ENCODE measurements around the gene AKIRIN1. TPM values are rescaled to one million over a fixed set of nuclear protein-coding genes. Genes with fewer than 3 reads are reported as not detected.
"Not testable (repeated sequence)": the region's sequence is repeated elsewhere in the genome, so short reads cannot be mapped to it uniquely, and the experiment has no call there.

AKIRIN1 gene
- total and polyA plus RNA-seq, 4 experiments from 2014 or later, result 79.6 to 131 (median 107) TPM

DNA sequence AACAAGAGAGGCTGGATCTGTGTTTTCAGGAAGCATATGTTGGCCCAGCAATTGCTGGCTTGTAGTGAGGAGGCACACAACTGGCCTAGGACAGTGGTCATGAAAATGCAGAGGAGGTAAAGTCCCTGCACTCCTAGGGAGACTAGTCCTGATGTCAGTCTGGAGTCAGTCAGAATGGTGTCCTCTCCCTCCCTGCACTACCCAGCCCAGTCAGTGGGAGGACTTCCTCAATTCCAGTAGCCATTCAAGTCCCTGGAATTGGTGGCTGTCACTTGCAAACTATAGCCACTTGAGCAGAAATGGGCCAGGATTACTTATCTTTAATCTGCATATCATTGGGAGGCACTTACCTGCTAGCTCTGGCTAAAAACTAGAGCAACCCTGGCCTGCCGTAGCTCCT is 53.7 kb downstream of the AKIRIN1 start:
- intact Hi-C loops (cut with micrococcal nuclease), result no loop called here
- no peak for DNase-seq
- no peaks in the 10 kb centered on the region for H3K9me3 Mint-ChIP-seq
- ChIA-PET CTCF (ENCODE audit: partially characterized antibody) (no interaction called here), POLR2A (ENCODE audit: partially characterized antibody) (no interaction called here)
- no peak overlapping the region for H3K4me3 Mint-ChIP-seq
- peaks cover 34% of the 10 kb centered on the region in 2 donors for H3K36me3 Mint-ChIP-seq
- H3K27ac ChIP-seq (ENCODE audit: low read depth, low read length), result no peak overlapping the region
- H3K9me3 ChIP-seq (ENCODE audit: control insufficient read depth in 1 of 2, low read length in 2 of 2), result no peaks in the 10 kb centered on the region
- no peaks in the 10 kb centered on the region for H3K27me3 Mint-ChIP-seq
- H3K27ac Mint-ChIP-seq, result peak overlapping the region in 1 of 7 donors; percentile 37
- no peaks in the 10 kb centered on the region for H3K4me1 ChIP-seq (ENCODE audit: insufficient read depth, low read length)
- H3K4me3 ChIP-seq (ENCODE audit: low read length in 2 of 2), result no peak overlapping the region
- H3K4me1 Mint-ChIP-seq, result peaks cover under 1 to 3% (median 1%) of the 10 kb centered on the region in 4 donors
- H3K36me3 ChIP-seq (ENCODE audit: insufficient read depth, low read length), result no peaks in the 10 kb centered on the region
- H3K27me3 ChIP-seq (ENCODE audit: insufficient read depth, low read length), result no peaks in the 10 kb centered on the region

DNA sequence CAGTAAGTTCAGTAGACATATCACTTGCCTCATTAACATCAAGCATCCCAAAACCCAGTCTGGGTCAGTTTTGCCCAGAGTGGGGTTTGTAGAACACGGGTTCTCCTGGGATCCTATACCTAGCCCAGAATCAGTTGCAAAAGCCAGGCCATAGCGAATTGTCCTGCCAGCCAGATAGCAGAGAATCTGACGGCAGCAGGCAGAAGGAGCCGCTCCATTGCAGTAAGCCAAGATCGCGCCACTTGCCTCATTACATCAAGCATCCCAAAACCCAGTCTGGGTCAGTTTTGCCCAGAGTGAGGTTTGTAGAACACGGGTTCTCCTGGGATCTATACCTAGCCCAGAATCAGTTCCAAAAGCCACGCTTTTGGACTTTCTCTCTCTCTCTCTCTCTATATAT is 54.2 kb downstream of the AKIRIN1 start:
- H3K27ac ChIP-seq (ENCODE audit: low read depth, low read length), result no peak overlapping the region
- no peak for DNase-seq
- ChIA-PET POLR2A (ENCODE audit: partially characterized antibody) (no interaction called here), CTCF (ENCODE audit: partially characterized antibody) (no interaction called here)
- Mint-ChIP-seq H3K27ac (no peak overlapping the region), H3K4me3 (no peak overlapping the region), H3K36me3 (peaks cover 32 to 33% of the 10 kb centered on the region in 2 donors), H3K9me3 (no peaks in the 10 kb centered on the region), H3K4me1 (no peaks in the 10 kb centered on the region), H3K27me3 (no peaks in the 10 kb centered on the region)
- no peaks in the 10 kb centered on the region for H3K36me3 ChIP-seq (ENCODE audit: insufficient read depth, low read length)
- H3K4me3 ChIP-seq (ENCODE audit: low read length in 2 of 2), result no peak overlapping the region
- no peaks in the 10 kb centered on the region for H3K9me3 ChIP-seq (ENCODE audit: control insufficient read depth in 1 of 2, low read length in 2 of 2)
- intact Hi-C loops (cut with micrococcal nuclease), result no loop called here
- no peaks in the 10 kb centered on the region for H3K4me1 ChIP-seq (ENCODE audit: insufficient read depth, low read length)
- H3K27me3 ChIP-seq (ENCODE audit: insufficient read depth, low read length), result no peaks in the 10 kb centered on the region

DNA sequence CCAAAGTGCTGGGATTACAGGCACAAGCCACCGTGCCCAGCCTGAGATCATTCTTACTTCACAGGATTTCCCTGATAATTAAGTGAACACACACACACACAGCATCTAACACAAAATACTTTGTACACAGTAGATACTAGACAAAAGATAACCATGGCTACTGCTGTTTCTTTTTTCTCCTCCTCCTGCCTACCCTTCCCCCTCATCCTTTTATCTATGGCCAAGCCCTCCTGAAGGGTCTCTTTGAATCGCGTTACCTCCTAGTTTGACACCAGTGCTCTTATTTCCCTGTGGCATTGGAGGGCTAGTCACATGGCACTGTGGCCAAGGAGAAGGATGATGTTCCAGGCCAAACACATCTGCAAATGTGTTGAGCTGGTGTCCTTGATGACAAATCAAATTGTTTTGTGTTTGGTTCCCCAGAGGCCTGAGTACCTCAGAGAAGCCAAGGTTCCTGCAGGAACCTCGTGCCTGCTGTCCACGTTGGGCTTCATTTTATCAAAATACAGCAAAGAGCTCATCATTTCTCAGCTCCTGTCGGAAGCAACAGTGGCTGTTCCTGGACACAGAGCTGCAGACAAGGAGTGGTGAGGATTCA is 55.6 kb downstream of the AKIRIN1 start:
- Histone ChIP-seq H3K4me1 (ENCODE audit: insufficient read depth, low read length) (no peaks in the 10 kb centered on the region), H3K36me3 (ENCODE audit: insufficient read depth, low read length) (no peaks in the 10 kb centered on the region), H3K27me3 (ENCODE audit: insufficient read depth, low read length) (no peaks in the 10 kb centered on the region), H3K4me3 (ENCODE audit: low read length in 2 of 2) (no peak overlapping the region), H3K9me3 (ENCODE audit: control insufficient read depth in 1 of 2, low read length in 2 of 2) (no peaks in the 10 kb centered on the region), H3K27ac (ENCODE audit: low read depth, low read length) (no peak overlapping the region)
- ChIA-PET CTCF (ENCODE audit: partially characterized antibody) (interaction anchor here (0.6 to 1.1 kb wide), 2 partner anchors 47 to 75 kb away, joined by 3 to 4 read pairs; no protein-coding TSS in a partner anchor), POLR2A (ENCODE audit: partially characterized antibody) (no interaction called here)
- Mint-ChIP-seq H3K27ac (peak overlapping the region in 1 of 7 donors; percentile 50), H3K4me1 (peaks cover 4 to 7% (median 5%) of the 10 kb centered on the region in 4 donors), H3K4me3 (no peak overlapping the region), H3K27me3 (no peaks in the 10 kb centered on the region), H3K36me3 (peaks cover 29 to 32% of the 10 kb centered on the region in 2 donors), H3K9me3 (no peaks in the 10 kb centered on the region)
- intact Hi-C loops (cut with micrococcal nuclease), result no loop called here
- no peak for DNase-seq

DNA sequence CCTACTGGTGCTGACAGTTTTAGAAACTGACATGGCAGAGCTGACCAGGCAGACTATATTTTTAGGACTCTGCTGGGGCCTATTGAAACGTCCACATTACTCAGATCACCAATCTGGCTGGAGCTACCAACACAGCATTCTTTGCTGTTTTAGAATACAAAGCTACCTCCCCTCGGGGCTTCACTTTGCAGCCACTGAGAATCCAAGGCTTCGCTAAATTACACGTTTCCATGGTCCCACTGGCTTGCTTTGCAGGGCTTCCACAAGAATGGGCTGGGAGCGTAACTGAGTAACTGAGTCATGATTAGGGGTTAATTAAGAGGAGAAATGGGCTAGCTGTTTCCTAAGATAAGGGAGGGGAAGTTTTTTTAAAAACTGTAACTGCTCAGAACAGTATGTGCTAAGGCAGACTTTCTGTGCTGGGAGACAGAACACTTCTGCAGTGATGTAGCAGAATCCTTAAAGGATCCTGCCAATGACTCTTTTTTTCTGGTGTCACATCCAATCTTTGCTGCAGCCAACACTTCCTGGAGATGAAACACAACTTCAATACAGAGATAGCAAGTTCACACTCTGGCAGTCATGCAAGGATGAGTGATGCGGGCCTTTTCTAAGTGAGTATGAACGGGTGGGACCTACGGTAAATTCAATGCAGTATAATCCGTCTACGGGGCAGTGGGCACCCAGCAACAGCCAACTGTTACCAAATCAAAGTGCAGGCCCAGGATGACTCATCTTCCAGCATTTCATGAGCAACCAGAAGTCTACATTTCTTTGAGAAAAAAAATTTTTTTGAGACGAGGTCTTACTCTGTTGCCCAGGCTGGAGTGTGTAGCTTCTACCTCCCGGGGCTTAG is 56.5 kb downstream of the AKIRIN1 start:
- DNase-seq, result no peak
- no peak overlapping the region for H3K27ac Mint-ChIP-seq
- Histone ChIP-seq H3K4me3 (ENCODE audit: low read length in 2 of 2) (no peak overlapping the region), H3K27ac (ENCODE audit: low read depth, low read length) (no peak overlapping the region), H3K36me3 (ENCODE audit: insufficient read depth, low read length) (no peaks in the 10 kb centered on the region), H3K27me3 (ENCODE audit: insufficient read depth, low read length) (no peaks in the 10 kb centered on the region), H3K4me1 (ENCODE audit: insufficient read depth, low read length) (no peaks in the 10 kb centered on the region), H3K9me3 (ENCODE audit: control insufficient read depth in 1 of 2, low read length in 2 of 2) (no peaks in the 10 kb centered on the region)
- no peaks in the 10 kb centered on the region for H3K9me3 Mint-ChIP-seq
- no peak overlapping the region for H3K4me3 Mint-ChIP-seq
- ChIA-PET CTCF (ENCODE audit: partially characterized antibody) (interaction anchor here (0.6 to 1.1 kb wide), 2 partner anchors 46 to 76 kb away, joined by 3 to 4 read pairs; no protein-coding TSS in a partner anchor), POLR2A (ENCODE audit: partially characterized antibody) (no interaction called here)
- intact Hi-C loops (cut with micrococcal nuclease), result no loop called here
- H3K36me3 Mint-ChIP-seq, result peaks cover 27 to 28% of the 10 kb centered on the region in 2 donors
- peaks cover 4 to 7% (median 5%) of the 10 kb centered on the region in 4 donors for H3K4me1 Mint-ChIP-seq
- H3K27me3 Mint-ChIP-seq, result no peaks in the 10 kb centered on the region

DNA sequence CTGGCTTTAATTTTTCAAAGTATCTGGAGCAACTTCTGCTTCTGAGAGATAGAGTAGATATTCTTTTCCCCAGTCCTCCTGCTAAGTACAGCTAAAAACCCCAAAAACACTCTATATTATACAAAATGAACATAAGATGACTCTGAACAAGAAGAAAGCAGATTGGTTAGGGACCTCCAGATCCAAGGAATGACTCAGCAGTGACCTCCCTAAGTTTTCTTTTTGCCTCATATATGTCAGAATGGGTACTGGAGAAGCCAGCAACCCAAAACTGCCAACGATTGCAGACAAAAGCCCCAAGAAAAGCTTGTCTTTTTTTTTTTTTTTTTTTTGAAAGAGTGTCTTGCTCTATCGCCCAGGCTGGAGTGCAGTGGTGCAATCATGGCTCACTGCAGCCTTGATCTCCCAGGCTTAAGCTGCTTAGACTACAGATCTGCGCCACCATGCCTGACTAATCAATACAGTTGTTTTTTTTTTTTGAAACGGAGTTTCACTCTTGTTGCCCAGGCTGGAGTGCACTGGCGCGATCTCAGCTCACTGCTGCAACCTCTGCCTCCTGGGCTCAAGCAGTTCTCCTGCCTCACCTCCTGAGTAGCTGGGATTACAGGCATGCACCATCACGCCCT is 57.8 kb downstream of the AKIRIN1 start:
- no peak overlapping the region for H3K4me3 ChIP-seq (ENCODE audit: low read length in 2 of 2)
- Mint-ChIP-seq H3K4me3 (no peak overlapping the region), H3K4me1 (peaks cover 4 to 7% (median 5%) of the 10 kb centered on the region in 4 donors), H3K36me3 (peaks cover 16 to 19% of the 10 kb centered on the region in 2 donors), H3K27me3 (no peaks in the 10 kb centered on the region), H3K27ac (peak overlapping the region in 2 of 7 donors; percentile 18 to 34), H3K9me3 (no peaks in the 10 kb centered on the region)
- intact Hi-C loops (cut with micrococcal nuclease), result no loop called here
- no peaks in the 10 kb centered on the region for H3K4me1 ChIP-seq (ENCODE audit: insufficient read depth, low read length)
- DNase-seq, result no peak
- H3K27me3 ChIP-seq (ENCODE audit: insufficient read depth, low read length), result no peaks in the 10 kb centered on the region
- H3K9me3 ChIP-seq (ENCODE audit: control insufficient read depth in 1 of 2, low read length in 2 of 2), result no peaks in the 10 kb centered on the region
- H3K36me3 ChIP-seq (ENCODE audit: insufficient read depth, low read length), result no peaks in the 10 kb centered on the region
- no peak overlapping the region for H3K27ac ChIP-seq (ENCODE audit: low read depth, low read length)
- CTCF ChIA-PET (ENCODE audit: partially characterized antibody), result no interaction called here
- POLR2A ChIA-PET (ENCODE audit: partially characterized antibody), result no interaction called here

DNA sequence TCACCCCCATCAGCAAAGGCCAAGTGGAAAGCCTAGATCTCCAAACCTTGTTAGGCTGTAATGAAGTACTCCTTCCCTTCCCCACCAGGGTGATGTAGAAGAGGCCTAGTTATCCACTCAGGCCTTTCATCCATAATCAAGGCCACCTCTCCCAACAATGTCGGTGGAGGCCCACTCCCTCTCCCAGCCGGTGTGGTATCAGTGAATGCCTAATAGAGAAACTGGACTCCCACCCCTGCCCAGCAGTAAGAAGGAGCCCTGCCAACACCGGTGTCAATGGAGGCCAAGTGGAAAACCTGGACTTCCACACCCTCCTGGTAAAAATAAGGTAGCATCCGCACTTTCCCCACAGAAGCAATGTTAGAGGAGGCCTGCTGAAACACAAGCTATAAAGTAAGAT is 58.9 kb downstream of the AKIRIN1 start:
- H3K4me1 Mint-ChIP-seq, result peaks cover 4 to 7% (median 5%) of the 10 kb centered on the region in 4 donors
- Histone ChIP-seq H3K9me3 (ENCODE audit: control insufficient read depth in 1 of 2, low read length in 2 of 2) (no peaks in the 10 kb centered on the region), H3K27me3 (ENCODE audit: insufficient read depth, low read length) (no peaks in the 10 kb centered on the region), H3K4me3 (ENCODE audit: low read length in 2 of 2) (no peak overlapping the region), H3K4me1 (ENCODE audit: insufficient read depth, low read length) (no peaks in the 10 kb centered on the region), H3K36me3 (ENCODE audit: insufficient read depth, low read length) (no peaks in the 10 kb centered on the region), H3K27ac (ENCODE audit: low read depth, low read length) (no peak overlapping the region)
- H3K27me3 Mint-ChIP-seq, result no peaks in the 10 kb centered on the region
- intact Hi-C loops (cut with micrococcal nuclease), result no loop called here
- peaks cover 15 to 18% of the 10 kb centered on the region in 2 donors for H3K36me3 Mint-ChIP-seq
- H3K4me3 Mint-ChIP-seq, result no peak overlapping the region
- no peak for DNase-seq
- CTCF ChIA-PET (ENCODE audit: partially characterized antibody), result no interaction called here
- peak overlapping the region in 2 of 7 donors; percentile 43 to 50 for H3K27ac Mint-ChIP-seq
- no peaks in the 10 kb centered on the region for H3K9me3 Mint-ChIP-seq
- POLR2A ChIA-PET (ENCODE audit: partially characterized antibody), result no interaction called here

DNA sequence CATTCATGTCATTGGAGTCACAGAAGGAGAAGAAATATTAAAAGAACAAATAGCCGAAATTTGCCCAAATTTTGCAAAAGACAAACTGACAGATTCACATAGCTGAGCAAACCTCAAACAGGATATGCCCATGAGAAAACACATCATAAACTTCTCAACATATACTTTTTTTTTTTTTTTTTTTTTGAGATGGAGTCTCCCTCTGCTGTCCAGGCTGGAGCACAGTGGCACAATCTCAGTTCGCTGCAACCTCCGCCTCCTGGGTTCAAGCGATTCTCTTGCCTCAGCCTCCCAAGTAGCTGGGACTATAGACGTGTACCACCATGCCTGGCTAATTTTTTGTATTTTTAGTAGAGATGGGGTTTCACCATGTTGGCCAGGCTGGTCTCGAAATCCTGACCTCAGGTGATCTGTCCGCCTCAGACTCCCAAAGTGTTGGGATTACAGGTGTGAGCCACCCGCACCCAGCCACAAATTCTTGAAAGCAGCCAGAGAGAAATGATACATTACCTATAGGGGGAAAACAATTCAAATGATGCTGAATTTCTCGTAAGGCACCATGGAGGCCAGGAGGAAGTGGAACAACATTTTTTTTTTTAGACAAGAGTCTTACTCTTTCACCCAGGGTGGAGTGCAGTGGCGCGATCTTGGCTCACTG is 60.2 kb downstream of the AKIRIN1 start:
- DNase-seq; H3K9me3 ChIP-seq (ENCODE audit: control insufficient read depth in 1 of 2, low read length in 2 of 2); H3K4me3 ChIP-seq (ENCODE audit: low read length in 2 of 2); H3K4me3 Mint-ChIP-seq; H3K4me1 ChIP-seq (ENCODE audit: insufficient read depth, low read length); H3K36me3 ChIP-seq (ENCODE audit: insufficient read depth, low read length); H3K4me1 Mint-ChIP-seq; CTCF ChIA-PET (ENCODE audit: partially characterized antibody); H3K27me3 Mint-ChIP-seq; POLR2A ChIA-PET (ENCODE audit: partially characterized antibody); H3K9me3 Mint-ChIP-seq; H3K27me3 ChIP-seq (ENCODE audit: insufficient read depth, low read length); intact Hi-C loops (cut with micrococcal nuclease); H3K27ac ChIP-seq (ENCODE audit: low read depth, low read length): not testable (repeated sequence)
- peak overlapping the region in 1 of 7 donors; percentile 48 for H3K27ac Mint-ChIP-seq
- peaks cover 12 to 15% of the 10 kb centered on the region in 2 donors for H3K36me3 Mint-ChIP-seq
